GM20000 (cell line): ENCODE measurements around the gene ACOX3.

Source experiments
- DNase-seq: peaks from one replicate; pipeline ENCODE4 v3.0.0; 2012; ENCODE audit warnings: low spot score
- TF ChIP-seq, protein P1 (sequence below): IDR thresholded peaks from 2 replicates; pipeline ENCODE4 v1.5.1; 2012; ENCODE audit warnings: mild to moderate bottlenecking, control low read depth; ENCODE audit errors: extremely low read depth, missing control alignments

Gene ACOX3

DNA sequence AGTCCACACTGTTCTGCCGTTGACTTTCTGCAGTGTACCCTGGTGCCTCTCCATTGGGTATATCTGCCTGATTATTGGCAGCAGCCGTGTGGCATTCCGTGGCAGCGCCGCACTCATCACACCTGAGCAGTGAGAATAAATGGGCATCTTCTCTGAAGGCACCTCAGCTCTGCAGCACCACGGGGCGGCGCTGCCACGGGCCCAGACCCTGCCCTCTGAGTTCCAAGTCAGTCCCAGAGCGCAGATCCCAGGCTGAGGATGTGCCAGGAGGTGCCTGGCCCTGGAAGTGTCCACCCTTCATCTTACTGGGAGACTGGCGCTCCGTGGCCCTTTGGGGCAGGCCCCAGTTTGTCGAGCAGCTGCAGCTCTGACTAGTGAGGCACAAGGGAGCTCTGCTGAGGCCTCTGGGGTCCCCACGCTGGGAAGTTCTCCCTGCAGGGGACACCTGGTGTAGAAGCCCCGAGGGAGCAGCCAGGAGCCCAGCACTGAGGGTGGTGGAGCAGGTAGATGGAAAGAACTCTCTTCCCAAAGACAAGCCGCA is 36.6 kb upstream of the ACOX3 start:
- DNase-seq = no peak
- TF ChIP-seq, protein P1, sequence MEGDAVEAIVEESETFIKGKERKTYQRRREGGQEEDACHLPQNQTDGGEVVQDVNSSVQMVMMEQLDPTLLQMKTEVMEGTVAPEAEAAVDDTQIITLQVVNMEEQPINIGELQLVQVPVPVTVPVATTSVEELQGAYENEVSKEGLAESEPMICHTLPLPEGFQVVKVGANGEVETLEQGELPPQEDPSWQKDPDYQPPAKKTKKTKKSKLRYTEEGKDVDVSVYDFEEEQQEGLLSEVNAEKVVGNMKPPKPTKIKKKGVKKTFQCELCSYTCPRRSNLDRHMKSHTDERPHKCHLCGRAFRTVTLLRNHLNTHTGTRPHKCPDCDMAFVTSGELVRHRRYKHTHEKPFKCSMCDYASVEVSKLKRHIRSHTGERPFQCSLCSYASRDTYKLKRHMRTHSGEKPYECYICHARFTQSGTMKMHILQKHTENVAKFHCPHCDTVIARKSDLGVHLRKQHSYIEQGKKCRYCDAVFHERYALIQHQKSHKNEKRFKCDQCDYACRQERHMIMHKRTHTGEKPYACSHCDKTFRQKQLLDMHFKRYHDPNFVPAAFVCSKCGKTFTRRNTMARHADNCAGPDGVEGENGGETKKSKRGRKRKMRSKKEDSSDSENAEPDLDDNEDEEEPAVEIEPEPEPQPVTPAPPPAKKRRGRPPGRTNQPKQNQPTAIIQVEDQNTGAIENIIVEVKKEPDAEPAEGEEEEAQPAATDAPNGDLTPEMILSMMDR = no peak

DNA sequence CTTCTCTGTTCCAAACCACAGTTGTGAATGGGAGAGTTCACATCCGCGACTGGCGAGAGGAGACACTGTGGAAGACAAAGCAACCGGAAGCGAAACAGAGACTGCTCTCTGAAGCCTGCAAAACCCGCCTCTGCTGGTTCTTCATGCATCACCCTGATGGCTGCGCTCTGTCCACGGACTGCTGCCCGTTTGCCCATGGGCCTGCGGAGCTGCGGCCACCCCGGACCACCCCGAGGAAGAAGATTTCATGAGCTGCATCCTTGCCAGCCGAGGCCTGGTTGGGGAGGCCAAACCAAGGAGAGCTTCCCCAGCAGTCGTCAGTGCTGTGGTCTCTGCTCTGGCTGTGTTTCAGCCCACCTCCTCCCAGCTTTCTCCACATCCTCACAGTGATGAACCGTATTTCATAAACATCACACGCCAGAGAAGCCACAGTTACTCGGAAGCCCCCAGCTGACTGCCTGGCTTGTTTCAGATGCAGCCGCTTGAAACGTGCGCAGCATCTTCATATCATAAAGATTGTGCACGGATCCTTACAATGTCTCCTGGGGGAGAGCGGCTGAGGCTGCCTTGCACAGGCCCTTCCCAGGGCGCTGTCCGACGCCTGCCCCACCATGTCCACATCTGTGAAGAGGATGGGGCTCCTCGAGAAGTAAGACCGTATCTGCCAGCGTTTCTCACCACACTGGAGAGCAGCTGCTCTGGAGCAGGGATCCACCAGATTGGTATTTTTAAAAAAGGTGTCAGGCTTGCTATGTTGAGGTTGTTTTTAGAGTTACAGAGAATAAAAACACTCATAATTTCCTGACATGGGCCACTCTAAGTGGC is 35.4 kb upstream of the ACOX3 start:
- DNase-seq = no peak
- TF ChIP-seq, protein P1 = no peak

DNA sequence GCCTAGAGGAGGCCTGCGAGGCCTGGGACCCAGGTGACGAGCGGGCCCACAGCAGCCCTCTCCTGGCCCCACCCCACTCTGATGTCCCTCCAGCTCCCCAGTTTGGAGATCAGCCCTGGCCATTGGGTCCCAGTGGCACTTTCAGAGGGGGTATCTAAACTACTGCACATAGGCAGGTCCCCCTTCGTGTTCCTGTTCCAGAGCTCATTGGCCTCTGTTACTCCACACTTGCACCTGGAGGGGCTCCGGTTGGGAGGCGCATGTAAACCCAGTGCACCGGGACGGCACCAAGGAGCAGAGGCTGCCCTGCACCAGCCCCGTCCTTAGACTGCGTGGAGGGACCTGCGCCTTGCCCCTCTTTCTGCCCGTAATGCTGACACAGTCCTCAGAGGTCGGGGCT is 34.3 kb upstream of the ACOX3 start:
- DNase-seq = no peak
- TF ChIP-seq, protein P1 = no peak

DNA sequence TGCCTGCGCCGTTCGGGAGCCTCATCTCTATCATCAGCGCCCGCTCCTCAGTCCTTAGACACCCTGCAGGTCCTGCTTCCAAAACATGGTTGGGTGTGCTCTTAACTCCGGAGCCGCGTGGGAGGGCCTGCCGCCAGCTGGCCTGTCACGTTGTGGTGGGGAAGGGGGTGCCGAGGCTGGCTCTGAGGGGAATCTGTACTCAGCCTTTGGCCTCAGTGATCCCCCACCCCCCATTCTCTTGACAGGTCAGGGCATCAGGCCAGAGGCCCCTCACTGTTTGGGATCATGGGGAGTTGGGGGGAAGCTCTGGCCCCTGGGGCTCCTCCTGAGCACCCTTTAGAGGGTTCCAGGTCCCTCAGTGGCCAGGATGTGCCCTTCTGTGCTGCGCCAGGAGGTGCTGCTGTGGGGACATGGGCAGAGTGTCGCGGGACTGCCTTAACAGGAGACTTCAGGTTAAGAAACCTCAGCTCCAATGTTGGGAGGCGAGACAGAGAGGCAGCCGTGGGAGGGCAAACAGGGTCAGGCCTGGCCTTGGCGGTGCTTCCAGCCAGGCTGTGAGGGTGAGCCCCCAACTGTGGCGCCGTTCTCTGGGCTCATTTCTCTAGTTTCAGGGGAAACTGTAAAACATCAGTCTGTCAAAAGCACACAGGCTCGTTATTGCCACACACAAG is 33.5 kb upstream of the ACOX3 start:
- TF ChIP-seq, protein P1 = no peak
- no peak for DNase-seq

DNA sequence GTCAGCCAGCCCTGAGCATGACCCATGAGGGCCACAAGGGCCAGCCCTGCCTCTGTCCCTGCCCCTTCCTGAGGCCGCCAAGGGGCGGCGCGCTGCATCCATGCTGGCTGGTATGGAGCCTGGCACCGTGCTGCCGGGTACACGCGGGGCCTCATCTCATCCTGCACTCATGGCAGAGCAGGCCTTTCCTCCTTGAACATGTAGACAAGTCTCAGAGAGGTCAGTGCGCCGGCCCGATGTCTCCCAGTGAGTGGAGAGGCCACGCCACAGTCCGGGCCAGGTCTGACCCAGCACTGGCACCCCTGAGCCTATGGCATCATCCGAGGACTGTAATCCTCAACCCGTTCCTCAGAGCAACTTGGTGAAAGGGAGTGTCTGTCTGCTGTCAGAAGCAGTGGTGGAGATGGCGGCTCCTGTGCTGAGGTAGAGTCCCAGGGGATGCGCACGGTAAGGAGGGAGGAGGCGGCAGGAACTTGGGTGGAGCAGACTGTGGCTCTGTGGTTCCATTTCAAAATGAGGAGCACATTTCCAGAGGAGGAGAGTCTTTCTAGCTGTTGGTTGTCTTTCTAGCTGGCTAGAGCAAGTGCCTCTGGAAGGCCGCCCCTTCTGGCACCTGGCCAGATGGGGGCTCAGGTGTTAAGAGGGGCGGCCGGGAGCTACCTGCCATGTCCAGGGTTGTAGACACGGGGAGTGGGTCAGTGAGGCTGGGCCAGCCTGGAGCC is 32.8 kb upstream of the ACOX3 start:
- TF ChIP-seq, protein P1 = no peak
- DNase-seq = no peak

DNA sequence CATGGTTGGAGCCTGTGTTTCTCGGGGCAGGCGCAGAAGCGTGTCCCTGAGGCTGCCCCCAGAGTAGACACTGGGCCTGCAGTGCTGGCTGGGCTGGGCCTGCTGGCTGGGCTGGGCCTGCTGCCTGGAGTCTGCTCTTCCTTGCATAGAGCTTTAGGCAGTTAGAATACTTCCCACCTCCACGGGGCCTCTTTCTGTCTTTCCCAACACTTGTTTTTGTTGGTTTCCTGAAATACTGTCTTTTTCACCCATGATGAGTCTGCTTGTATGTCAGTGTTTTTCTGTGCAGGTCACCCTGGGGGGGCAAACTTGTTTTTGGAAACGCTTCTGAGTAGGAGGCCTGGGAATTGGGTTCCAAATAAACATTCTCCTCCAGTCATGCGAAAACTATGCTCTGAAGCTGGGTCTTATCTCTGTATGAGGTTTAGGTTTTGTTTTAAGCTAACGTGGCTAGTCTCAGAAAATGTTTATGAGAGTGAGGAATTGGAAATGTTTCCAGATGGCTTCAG is 32.2 kb upstream of the ACOX3 start:
- TF ChIP-seq, protein P1 = no peak
- no peak for DNase-seq
